ENCODE measurements around the gene ATXN2. TPM values are rescaled to one million over a fixed set of nuclear protein-coding genes. Genes with fewer than 3 reads are reported as not detected.

Gene ATXN2
- total and polyA plus RNA-seq, 4 donors = 51.7 to 99.2 (median 74.4) TPM

DNA sequence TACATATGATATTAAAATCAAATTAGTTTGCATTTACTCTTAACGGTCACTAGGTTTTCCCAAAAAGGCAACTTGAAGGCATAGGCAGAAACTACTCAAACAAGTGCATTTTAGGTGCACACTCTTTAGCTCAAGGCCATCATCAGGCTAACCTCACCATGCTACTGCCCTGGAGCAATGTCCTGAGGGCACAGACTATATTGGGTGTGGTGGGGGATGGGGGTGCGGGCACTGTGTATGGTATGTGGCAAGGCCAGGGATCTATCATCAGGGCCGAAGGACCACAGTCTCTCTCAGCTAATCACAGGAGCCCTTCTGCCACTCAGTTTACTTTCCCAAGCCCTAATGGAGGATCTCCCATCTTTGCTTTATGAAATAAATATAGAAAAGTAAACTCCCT lies 141.5 kb downstream of the ATXN2 start:
- Histone ChIP-seq H3K36me3 (ENCODE audit: control insufficient read depth, insufficient read depth, low read length) (peaks cover 46% of the 10 kb centered on the region), H3K27ac (ENCODE audit: low read depth, low read length) (no peak overlapping the region), H3K9me3 (ENCODE audit: control insufficient read depth, insufficient read depth, low read length) (no peaks in the 10 kb centered on the region), H3K4me3 (ENCODE audit: low read depth, low read length) (no peak overlapping the region), H3K27me3 (ENCODE audit: control insufficient read depth, insufficient read depth, low read length) (no peaks in the 10 kb centered on the region), H3K4me1 (ENCODE audit: control insufficient read depth, insufficient read depth, low read length) (peaks cover 15% of the 10 kb centered on the region)
- no peak for DNase-seq (ENCODE audit: low read depth in 4 of 6, low spot score in 6 of 6)
- 100% methylated on average over 1 of the region's 3 CpGs for WGBS (ENCODE audit: insufficient coverage)

DNA sequence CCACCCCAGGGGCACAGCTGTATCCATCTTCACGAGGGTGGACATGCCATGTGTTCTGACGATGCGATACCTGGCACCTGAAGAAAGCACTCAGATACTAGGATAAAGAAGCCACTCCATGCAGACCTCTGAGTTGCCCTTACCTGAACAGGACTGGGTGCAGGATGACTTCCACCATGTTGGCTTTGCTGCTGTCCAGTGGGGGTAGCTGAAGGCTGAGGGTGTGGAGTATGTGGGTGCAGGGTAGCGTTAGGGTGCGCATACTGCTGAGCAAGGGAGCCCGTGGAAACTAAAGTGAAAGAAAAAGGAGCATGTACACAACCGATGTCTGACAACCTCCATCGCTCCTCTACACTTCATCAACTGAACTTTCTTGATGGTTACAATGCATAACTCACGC lies 142.0 kb downstream of the ATXN2 start:
- Histone ChIP-seq H3K4me3 (ENCODE audit: low read depth, low read length) (no peak overlapping the region), H3K27ac (ENCODE audit: low read depth, low read length) (no peak overlapping the region), H3K36me3 (ENCODE audit: control insufficient read depth, insufficient read depth, low read length) (peaks cover 46% of the 10 kb centered on the region), H3K9me3 (ENCODE audit: control insufficient read depth, insufficient read depth, low read length) (no peaks in the 10 kb centered on the region), H3K27me3 (ENCODE audit: control insufficient read depth, insufficient read depth, low read length) (no peaks in the 10 kb centered on the region), H3K4me1 (ENCODE audit: control insufficient read depth, insufficient read depth, low read length) (peaks cover 15% of the 10 kb centered on the region)
- 89% methylated on average over 3 of the region's 9 CpGs for WGBS (ENCODE audit: insufficient coverage)
- no peak for DNase-seq (ENCODE audit: low read depth in 4 of 6, low spot score in 6 of 6)

DNA sequence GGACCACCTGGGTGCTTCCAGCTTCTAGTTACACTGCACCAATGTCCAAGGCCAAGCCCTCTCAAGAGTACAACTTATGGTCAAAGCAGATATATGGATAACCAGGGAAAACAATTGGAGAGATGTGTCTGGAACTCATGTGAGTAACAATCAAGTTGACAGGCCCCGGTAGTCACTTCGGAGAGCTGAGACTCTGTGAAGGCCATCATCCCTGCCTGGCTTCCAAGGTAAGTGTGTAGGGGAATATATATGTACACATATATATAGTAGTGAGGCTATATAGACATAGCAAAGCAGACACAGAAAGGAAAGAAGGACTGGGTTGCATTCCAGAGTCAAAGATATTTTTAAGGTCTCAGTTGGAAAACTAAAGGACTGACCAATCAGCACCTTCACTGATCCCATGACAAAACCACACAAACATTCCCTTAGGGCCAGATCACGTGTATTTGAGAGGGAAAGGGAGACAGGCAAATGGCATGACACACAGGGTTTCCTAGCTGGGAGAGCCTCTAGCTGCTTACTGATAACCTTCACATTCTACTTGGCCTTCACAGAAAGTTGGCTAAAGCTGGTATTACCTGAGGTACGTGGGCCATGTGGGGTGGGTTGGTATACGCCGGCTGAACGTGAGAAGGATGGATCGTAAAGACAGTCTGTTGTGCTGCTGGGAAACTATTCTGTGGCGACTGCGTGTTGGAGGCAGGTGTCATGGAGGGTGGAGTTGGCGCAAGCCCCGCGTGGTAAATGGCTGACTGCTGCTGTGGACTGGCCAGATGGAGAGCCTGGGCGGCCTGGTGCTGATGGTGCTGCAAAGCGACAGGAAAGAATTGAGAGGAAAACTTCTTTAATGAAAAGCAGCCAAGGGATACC lies 143.4 kb downstream of the ATXN2 start:
- no peaks in the 10 kb centered on the region for H3K9me3 ChIP-seq (ENCODE audit: control insufficient read depth, insufficient read depth, low read length)
- peaks cover 46% of the 10 kb centered on the region for H3K36me3 ChIP-seq (ENCODE audit: control insufficient read depth, insufficient read depth, low read length)
- H3K27ac ChIP-seq (ENCODE audit: low read depth, low read length) = no peak overlapping the region
- DNase-seq (ENCODE audit: low read depth in 4 of 6, low spot score in 6 of 6) = no peak
- no peak overlapping the region for H3K4me3 ChIP-seq (ENCODE audit: low read depth, low read length)
- H3K27me3 ChIP-seq (ENCODE audit: control insufficient read depth, insufficient read depth, low read length) = no peaks in the 10 kb centered on the region
- 92% methylated on average over 11 of the region's 15 CpGs for WGBS (ENCODE audit: insufficient coverage)
- peaks cover 15% of the 10 kb centered on the region for H3K4me1 ChIP-seq (ENCODE audit: control insufficient read depth, insufficient read depth, low read length)

DNA sequence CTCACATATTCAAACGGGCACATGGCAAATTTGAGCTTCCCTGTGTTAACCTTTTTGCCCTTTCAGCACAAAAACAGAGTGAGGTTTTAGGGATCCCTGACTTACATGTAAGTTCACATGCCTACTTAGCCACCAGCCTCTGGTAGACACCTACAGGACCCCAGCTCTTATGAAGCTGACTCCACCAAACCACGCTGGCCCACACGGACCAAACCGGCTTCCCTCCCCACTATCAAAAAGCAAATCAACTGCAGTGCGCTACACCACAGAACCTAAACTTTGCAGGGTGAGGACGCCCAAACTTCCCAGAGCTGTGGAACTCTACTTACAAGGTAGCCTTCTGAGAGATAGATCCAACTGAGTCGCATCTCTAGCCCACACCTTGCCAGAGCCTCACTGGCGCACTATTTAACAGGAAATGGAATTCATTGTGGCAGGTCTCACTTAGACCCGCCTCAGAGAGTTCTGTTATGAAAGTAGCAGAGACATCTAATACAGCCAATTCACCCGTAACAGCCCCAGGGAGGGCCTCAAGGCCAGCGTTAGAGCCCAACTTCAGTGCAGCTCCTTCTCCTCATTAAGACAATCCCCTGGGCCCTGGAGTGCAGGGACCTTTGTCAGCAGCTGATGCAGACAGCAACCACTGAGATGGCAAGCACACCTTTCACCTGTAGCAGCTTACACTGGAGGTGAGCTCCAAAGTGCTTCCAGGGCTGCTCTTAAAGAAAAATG lies 144.2 kb downstream of the ATXN2 start:
- WGBS (ENCODE audit: insufficient coverage) = 93% methylated on average over 11 of the region's 11 CpGs
- no peak overlapping the region for H3K4me3 ChIP-seq (ENCODE audit: low read depth, low read length)
- H3K27me3 ChIP-seq (ENCODE audit: control insufficient read depth, insufficient read depth, low read length) = no peaks in the 10 kb centered on the region
- peaks cover 51% of the 10 kb centered on the region for H3K36me3 ChIP-seq (ENCODE audit: control insufficient read depth, insufficient read depth, low read length)
- no peaks in the 10 kb centered on the region for H3K9me3 ChIP-seq (ENCODE audit: control insufficient read depth, insufficient read depth, low read length)
- H3K4me1 ChIP-seq (ENCODE audit: control insufficient read depth, insufficient read depth, low read length) = peaks cover 18% of the 10 kb centered on the region
- DNase-seq (ENCODE audit: low read depth in 4 of 6, low spot score in 6 of 6) = no peak
- no peak overlapping the region for H3K27ac ChIP-seq (ENCODE audit: low read depth, low read length)

DNA sequence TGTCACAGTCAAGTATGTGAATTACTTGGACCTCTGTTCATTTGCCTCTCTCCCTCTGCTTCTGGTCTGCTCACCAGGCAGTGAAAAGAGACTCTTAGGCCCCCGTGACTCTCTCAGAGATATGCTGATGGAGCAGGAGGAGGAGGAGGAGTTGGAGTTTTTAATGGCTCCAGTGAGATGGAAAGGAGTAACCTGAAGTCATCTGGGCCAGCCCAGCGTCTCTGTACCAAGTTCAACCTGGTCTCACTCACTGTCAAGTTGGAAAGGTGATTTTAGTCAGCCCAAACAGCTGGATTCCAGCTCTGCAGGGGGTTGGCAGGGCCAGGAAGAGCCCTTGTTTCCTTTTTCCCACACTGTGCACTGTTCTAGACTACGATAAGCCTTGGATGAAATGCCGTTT lies 144.8 kb downstream of the ATXN2 start:
- Histone ChIP-seq H3K4me1 (ENCODE audit: control insufficient read depth, insufficient read depth, low read length) (peaks cover 24% of the 10 kb centered on the region), H3K27me3 (ENCODE audit: control insufficient read depth, insufficient read depth, low read length) (no peaks in the 10 kb centered on the region), H3K4me3 (ENCODE audit: low read depth, low read length) (no peak overlapping the region), H3K9me3 (ENCODE audit: control insufficient read depth, insufficient read depth, low read length) (no peaks in the 10 kb centered on the region), H3K27ac (ENCODE audit: low read depth, low read length) (no peak overlapping the region), H3K36me3 (ENCODE audit: control insufficient read depth, insufficient read depth, low read length) (peaks cover 48% of the 10 kb centered on the region)
- no peak for DNase-seq (ENCODE audit: low read depth in 4 of 6, low spot score in 6 of 6)
- WGBS (ENCODE audit: insufficient coverage) = 84% methylated on average over 3 of the region's 4 CpGs

DNA sequence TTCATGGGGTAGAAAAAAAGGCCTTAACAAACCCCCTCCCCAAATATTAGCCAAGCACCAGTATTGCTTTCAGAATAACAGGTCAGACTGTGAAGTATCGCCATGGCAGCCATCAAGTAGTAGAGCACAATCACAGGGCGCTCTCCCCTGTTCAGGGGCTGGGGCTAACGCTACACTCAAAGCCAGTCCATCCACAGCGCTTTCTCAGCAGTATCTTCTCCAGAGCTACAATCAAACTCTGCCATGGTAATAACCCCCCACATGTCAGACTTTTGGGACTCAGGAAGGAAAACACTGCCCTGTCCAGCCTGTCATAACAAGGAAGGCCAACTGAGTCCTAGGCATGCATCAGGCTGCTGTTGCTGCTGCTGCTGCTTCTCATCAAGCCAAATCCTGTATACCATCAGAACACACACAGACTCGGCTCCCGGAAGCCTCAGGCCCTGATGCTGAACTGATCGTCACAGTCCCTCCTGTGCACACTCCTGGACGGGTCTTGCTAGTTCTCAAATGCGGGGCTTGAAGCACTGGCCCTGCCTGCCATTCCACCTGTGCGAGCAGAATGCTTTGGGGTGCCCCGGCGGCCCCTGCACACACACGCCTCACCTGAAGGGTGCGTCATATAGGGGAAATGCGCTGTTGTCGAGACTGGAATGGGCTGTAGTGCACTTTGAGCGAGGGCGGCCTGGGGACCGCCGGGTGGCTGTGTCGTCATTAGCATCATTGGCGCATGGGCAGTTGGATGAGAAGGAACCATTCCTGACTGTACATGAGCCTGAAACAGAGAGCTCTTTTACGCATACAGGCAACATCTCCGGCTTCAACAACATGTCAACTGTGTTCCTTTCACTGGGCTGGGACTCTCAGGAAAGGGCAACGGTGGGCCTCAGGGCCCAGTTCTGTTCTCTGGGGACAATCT lies 145.8 kb downstream of the ATXN2 start:
- Histone ChIP-seq H3K27ac (ENCODE audit: low read depth, low read length) (peak overlapping the region; percentile 50), H3K9me3 (ENCODE audit: control insufficient read depth, insufficient read depth, low read length) (no peaks in the 10 kb centered on the region), H3K27me3 (ENCODE audit: control insufficient read depth, insufficient read depth, low read length) (no peaks in the 10 kb centered on the region), H3K4me3 (ENCODE audit: low read depth, low read length) (no peak overlapping the region), H3K36me3 (ENCODE audit: control insufficient read depth, insufficient read depth, low read length) (peaks cover 49% of the 10 kb centered on the region), H3K4me1 (ENCODE audit: control insufficient read depth, insufficient read depth, low read length) (peaks cover 30% of the 10 kb centered on the region)
- DNase-seq (ENCODE audit: low read depth in 4 of 6, low spot score in 6 of 6) = no peak
- 82% methylated on average over 25 of the region's 25 CpGs for WGBS (ENCODE audit: insufficient coverage)

DNA sequence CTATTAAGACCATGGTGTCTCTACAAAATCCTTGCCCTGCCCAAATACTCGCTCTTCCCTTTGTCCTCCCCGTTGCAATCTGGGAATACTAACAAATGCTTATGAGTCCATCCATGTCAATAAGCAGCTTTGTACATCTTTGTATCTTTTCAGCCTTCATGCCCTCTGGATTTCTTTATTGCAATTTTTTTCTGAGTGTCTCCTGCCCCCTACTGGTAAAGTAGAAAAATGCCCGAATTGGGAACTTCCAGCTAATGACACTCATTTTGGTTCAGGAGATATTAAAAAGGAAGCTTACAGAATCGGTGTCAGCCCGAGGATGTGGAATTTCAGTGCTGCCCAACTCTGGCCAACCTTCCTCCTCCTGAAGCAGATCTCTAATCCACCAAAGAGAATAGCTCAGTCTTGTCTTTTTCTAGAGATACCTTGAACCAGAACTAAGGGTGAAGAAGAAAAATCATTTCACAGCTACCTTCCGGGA lies 147.4 kb downstream of the ATXN2 start:
- Histone ChIP-seq H3K4me1 (ENCODE audit: control insufficient read depth, insufficient read depth, low read length) (peaks cover 42% of the 10 kb centered on the region), H3K36me3 (ENCODE audit: control insufficient read depth, insufficient read depth, low read length) (peaks cover 60% of the 10 kb centered on the region), H3K4me3 (ENCODE audit: low read depth, low read length) (no peak overlapping the region), H3K27ac (ENCODE audit: low read depth, low read length) (no peak overlapping the region), H3K9me3 (ENCODE audit: control insufficient read depth, insufficient read depth, low read length) (no peaks in the 10 kb centered on the region), H3K27me3 (ENCODE audit: control insufficient read depth, insufficient read depth, low read length) (no peaks in the 10 kb centered on the region)
- WGBS (ENCODE audit: insufficient coverage) = 27% methylated on average over 4 of the region's 6 CpGs
- peak in 4 of 6 donors; percentile 45 to 88 (median 60) for DNase-seq (ENCODE audit: low read depth in 4 of 6, low spot score in 6 of 6)

DNA sequence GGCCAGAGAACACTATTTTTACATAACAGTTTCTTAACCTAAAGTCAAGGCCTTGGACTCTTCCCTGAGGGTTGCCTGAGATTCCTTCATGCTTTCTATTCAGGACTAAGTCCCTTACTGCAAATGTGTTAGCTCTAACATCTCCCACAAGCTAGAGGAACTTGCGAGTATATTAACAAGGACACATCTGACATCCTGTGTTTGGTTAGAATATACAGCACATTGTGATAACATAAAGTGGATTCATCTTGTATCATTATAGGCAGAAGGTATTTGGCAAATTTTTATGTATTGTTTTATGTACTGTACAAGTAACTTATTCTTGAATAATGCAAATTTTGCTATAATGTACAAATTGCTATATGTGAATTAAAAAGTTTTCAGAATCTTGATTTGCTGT lies 147.9 kb downstream of the ATXN2 start:
- peaks cover 47% of the 10 kb centered on the region for H3K4me1 ChIP-seq (ENCODE audit: control insufficient read depth, insufficient read depth, low read length)

DNA sequence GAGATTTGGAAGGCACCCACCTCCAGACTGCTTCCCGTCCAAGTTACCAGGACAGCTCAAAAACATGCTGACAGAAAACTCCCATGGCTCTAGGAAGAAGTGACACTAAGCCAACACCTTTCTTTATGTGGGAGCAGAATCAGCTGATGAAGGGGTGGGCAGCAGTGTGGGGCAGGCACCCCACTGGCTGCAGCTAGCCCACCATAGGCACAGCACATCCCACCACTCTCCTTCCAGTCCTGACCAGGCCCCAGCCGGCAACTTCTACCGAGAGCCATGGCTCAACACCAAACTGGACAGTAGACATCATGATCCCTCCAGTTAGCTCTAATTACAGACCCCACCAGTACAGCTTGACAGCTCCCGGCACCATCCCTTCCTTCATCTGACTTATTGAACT lies 148.4 kb downstream of the ATXN2 start:
- Histone ChIP-seq H3K4me3 (ENCODE audit: low read depth, low read length) (no peak overlapping the region), H3K27ac (ENCODE audit: low read depth, low read length) (no peak overlapping the region), H3K36me3 (ENCODE audit: control insufficient read depth, insufficient read depth, low read length) (peaks cover 61% of the 10 kb centered on the region), H3K9me3 (ENCODE audit: control insufficient read depth, insufficient read depth, low read length) (no peaks in the 10 kb centered on the region), H3K27me3 (ENCODE audit: control insufficient read depth, insufficient read depth, low read length) (no peaks in the 10 kb centered on the region), H3K4me1 (ENCODE audit: control insufficient read depth, insufficient read depth, low read length) (peaks cover 52% of the 10 kb centered on the region)
- 85% methylated on average over 3 of the region's 4 CpGs for WGBS (ENCODE audit: insufficient coverage)
- no peak for DNase-seq (ENCODE audit: low read depth in 4 of 6, low spot score in 6 of 6)

More for the DNA sequence above, 147.9 kb downstream of the ATXN2 start:
- DNase-seq (ENCODE audit: low read depth in 4 of 6, low spot score in 6 of 6) = no peak
- no peak overlapping the region for H3K4me3 ChIP-seq (ENCODE audit: low read depth, low read length)
- H3K27ac ChIP-seq (ENCODE audit: low read depth, low read length) = no peak overlapping the region
- no peaks in the 10 kb centered on the region for H3K27me3 ChIP-seq (ENCODE audit: control insufficient read depth, insufficient read depth, low read length)
- WGBS (ENCODE audit: insufficient coverage) = no CpG with 5 or more reads among the region's 1 CpG
- no peaks in the 10 kb centered on the region for H3K9me3 ChIP-seq (ENCODE audit: control insufficient read depth, insufficient read depth, low read length)
- peaks cover 61% of the 10 kb centered on the region for H3K36me3 ChIP-seq (ENCODE audit: control insufficient read depth, insufficient read depth, low read length)
